ENCODE results near the gene SORL1.

Gene SORL1

GRCh38 chr11:121578251-121578976 is 126.3 kb downstream of the SORL1 start:
- Histone ChIP-seq H3K27ac (peak overlapping the region in 1 of 2 donors; percentile 19), H3K4me3 (no peak overlapping the region)
- TF ChIP-seq, protein P1, sequence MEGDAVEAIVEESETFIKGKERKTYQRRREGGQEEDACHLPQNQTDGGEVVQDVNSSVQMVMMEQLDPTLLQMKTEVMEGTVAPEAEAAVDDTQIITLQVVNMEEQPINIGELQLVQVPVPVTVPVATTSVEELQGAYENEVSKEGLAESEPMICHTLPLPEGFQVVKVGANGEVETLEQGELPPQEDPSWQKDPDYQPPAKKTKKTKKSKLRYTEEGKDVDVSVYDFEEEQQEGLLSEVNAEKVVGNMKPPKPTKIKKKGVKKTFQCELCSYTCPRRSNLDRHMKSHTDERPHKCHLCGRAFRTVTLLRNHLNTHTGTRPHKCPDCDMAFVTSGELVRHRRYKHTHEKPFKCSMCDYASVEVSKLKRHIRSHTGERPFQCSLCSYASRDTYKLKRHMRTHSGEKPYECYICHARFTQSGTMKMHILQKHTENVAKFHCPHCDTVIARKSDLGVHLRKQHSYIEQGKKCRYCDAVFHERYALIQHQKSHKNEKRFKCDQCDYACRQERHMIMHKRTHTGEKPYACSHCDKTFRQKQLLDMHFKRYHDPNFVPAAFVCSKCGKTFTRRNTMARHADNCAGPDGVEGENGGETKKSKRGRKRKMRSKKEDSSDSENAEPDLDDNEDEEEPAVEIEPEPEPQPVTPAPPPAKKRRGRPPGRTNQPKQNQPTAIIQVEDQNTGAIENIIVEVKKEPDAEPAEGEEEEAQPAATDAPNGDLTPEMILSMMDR (IDR thresholded peaks at IDR 0.05): no peak
- no peak for DNase-seq (ENCODE audit: low spot score)

DNA sequence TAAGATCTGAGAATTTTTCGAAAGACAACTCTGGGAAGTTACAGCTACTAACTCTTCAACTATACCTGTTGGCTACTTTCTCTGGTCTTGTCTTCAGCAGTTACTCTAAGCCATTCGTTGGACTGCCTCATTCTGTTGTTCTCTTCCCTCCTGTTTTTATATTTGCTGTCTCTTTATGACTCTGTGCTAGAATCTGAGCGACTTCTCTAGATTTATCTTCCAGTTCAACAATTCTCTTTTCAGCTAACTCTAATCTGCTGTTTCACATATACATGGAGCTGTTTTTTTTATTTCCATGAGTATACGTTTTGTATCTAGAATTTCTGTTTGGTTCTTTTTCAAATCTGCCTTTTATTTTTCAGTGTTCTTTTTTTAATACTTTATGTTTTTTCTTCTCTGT is 128.0 kb downstream of the SORL1 start:
- no peak for DNase-seq (ENCODE audit: low spot score)
- no peak overlapping the region for H3K27ac ChIP-seq
- TF ChIP-seq, protein P1 (IDR thresholded peaks at IDR 0.05): no peak
- H3K4me3 ChIP-seq: no peak overlapping the region

GRCh38 chr11:121581607-121582006 is 129.5 kb downstream of the SORL1 start:
- TF ChIP-seq, protein P1 (IDR thresholded peaks at IDR 0.05): no peak
- Histone ChIP-seq H3K27ac (no peak overlapping the region), H3K4me3 (no peak overlapping the region)
- DNase-seq (ENCODE audit: low spot score): no peak

- H3K27ac ChIP-seq: no peak overlapping the region
- DNase-seq (ENCODE audit: low spot score): no peak
Measured at GRCh38 chr11:121582296-121582695, 130.2 kb downstream of the SORL1 start.

GRCh38 chr11:121583825-121584224 is 131.7 kb downstream of the SORL1 start:
- H3K4me3 ChIP-seq: no peak overlapping the region
- TF ChIP-seq, protein P1 (IDR thresholded peaks at IDR 0.05): no peak
- no peak overlapping the region for H3K27ac ChIP-seq
- no peak for DNase-seq (ENCODE audit: low spot score)

More at GRCh38 chr11:121582296-121582695, 130.2 kb downstream of the SORL1 start:
- no peak overlapping the region for H3K4me3 ChIP-seq
- TF ChIP-seq, protein P1 (IDR thresholded peaks at IDR 0.05): no peak

GRCh38 chr11:121586750-121587149 is 134.6 kb downstream of the SORL1 start:
- Histone ChIP-seq H3K27ac (no peak overlapping the region), H3K4me3 (no peak overlapping the region)
- DNase-seq (ENCODE audit: low spot score): no peak
- TF ChIP-seq, protein P1 (IDR thresholded peaks at IDR 0.05): no peak

DNA sequence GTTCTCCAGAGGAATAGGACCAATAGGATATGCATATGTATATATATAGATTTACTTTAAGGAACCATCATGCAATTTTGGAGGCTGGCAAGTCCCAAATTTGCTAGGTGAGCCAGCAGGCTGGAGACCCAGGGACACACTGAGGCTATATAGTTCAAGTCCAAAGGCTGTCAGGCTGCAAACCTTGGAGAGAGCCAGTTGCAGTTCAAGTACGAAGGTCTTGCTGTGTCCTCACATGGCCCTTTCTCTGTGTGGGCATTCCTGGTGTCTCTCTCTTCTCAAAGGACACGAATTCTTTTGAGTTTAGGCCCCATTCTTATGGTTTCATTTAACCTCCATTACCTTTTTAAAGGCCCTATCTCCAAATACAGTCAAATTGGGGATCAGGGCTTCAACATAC is 135.1 kb downstream of the SORL1 start:
- DNase-seq (ENCODE audit: low spot score): no peak
- Histone ChIP-seq H3K27ac (no peak overlapping the region), H3K4me3 (no peak overlapping the region)
- TF ChIP-seq, protein P1 (IDR thresholded peaks at IDR 0.05): no peak
